Loucy (cell line): ENCODE data around the gene APH1A.

Experiments used
- CTCF ChIP-seq: fragments of 200-600 bp; sonication (generic); conservative IDR thresholded peaks from 2 replicates; pipeline ENCODE4 v1.5.1; 2014; ENCODE audit warnings: mild to moderate bottlenecking, antibody characterized with exemption, low read length
- EZH2phosphoT487 ChIP-seq: fragments of 200-600 bp; IDR thresholded peaks from 2 replicates; pipeline ENCODE4 v1.6.1; 2018; ENCODE audit warnings: antibody characterized with exemption, mild to moderate bottlenecking, moderate library complexity, borderline replicate concordance

GRCh38 chr1:150281758-150282557 lies 13.1 kb upstream of the APH1A start, which contains the start of gene CIART:
- TF ChIP-seq CTCF: no peak
- no peak for TF ChIP-seq EZH2phosphoT487
